HG03565 (cell line): ENCODE data around the gene GTF2F2.
"Not testable (repeated sequence)": the region's sequence is repeated elsewhere in the genome, so short reads cannot be mapped to it uniquely, and the experiment has no call there.

Experiments
- ATAC-seq: cut with Tn5 transposase; IDR thresholded peaks from one replicate; pipeline ENCODE4 v1.9.1; 2021; ENCODE audit warnings: mild to moderate bottlenecking, moderate library complexity; ENCODE audit not compliant: unreplicated experiment

Gene GTF2F2

GRCh38 chr13:45178349-45179162 is 58.2 kb downstream of the GTF2F2 start:
- no peak for ATAC-seq

DNA sequence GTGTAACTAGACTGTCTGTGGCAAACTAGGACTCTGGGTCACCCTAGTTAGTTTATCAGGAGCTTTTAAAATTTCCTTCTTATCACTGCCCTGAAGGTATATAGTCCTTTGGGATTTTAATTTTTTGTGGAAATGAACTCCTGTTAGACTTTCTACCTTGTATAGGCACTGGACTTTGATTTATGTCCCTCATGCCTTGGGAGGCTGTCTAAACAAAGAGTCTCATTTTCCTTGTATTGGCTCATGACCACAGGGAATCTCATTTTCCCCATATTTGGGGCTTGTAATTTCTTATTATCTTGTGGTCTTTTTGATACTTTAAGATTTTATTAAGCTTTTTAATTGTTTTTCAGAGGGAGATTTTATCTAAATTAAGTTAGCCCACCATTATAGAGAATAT is 59.1 kb downstream of the GTF2F2 start:
- ATAC-seq: no peak

GRCh38 chr13:45180303-45180702 is 60.0 kb downstream of the GTF2F2 start:
- no peak for ATAC-seq

GRCh38 chr13:45180713-45181601 is 60.6 kb downstream of the GTF2F2 start:
- ATAC-seq: no peak

DNA sequence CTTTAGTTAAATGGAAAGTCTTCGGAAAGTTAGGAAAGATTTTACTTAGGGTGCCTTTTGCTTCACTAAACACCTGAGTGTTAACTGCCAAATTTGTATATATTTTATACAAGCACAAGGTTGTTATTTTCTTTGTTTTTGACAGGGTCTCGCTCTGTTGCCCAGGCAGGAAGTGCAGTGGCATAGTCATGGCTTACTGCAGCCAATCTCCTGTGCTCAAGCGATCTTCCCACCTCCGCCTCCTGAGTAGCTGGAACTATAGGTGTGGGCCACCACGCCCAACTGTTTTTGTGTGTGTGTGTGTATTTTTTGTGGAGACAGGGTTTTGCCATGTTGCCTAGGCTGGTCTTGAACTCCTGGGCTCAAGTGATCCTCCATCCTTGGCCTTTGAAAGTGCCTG is 64.4 kb downstream of the GTF2F2 start:
- no peak for ATAC-seq

DNA sequence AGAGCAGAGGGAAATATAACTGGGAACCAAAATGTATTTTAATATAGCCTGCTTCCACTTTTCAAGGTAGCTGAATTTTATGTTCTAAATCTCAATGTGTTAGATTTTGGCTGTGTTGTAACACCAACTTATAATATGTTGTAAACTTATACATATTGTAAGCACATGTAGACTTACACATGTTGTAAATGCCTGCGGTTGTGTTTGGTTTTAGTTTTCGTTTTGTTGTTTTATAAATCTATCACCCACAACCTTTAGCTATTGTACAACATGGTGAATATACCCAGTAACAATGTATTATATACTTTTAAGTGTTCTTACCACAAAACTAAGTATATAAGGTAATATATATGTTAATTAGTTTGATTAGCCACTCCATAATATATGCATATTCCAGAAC is 65.0 kb downstream of the GTF2F2 start:
- ATAC-seq: no peak

- ATAC-seq: not testable (repeated sequence)
These were observed 68.8 kb downstream of the GTF2F2 start for GRCh38 chr13:45189077-45189476.

- not testable (repeated sequence) for ATAC-seq
These were observed 69.2 kb downstream of the GTF2F2 start for GRCh38 chr13:45189511-45189910.

GRCh38 chr13:45191874-45192273 is 71.6 kb downstream of the GTF2F2 start:
- no peak for ATAC-seq

DNA sequence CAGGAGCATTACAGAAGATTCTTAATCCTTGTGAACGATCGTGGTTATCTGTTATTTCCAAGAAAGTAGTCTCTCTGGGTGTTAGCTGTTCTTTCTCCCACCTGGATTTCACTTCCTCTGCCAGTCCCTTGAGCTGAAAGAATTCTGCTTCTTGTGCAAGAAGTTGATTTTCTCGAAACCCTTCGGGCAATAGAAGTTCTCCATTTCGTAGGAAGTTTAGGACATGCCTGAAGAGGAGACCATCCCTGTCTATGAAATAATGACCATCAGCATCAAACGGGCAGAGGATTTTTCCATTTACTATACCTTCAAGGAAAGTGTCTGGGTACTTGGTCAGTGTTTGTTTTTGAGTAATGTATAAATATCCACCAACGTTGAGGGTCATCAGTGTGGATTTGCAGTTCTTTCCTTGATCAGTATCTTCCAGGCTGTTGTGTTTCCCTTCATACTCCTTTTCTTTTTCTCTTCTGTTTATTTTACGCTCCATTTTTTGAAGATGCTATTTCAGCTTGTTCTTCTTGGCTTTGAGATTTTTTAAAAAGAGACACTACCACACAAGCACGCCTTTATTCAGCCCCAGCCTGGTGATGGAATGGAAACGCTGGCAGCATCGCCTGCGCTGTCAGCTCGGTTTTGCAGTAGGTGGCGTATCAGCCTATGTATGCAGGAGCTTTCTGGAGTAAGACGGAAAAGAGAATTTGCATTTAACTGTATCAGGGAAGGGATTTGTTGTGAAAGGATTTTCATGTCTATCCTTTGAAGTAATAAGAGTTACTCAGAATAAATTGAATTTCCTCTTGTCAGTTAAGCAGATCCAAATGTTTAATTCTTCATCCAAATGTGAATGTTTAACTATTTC is 74.0 kb downstream of the GTF2F2 start:
- no peak for ATAC-seq

- ATAC-seq: no peak
These were observed 75.1 kb downstream of the GTF2F2 start for GRCh38 chr13:45195421-45195820.

GRCh38 chr13:45196096-45196495 is 75.8 kb downstream of the GTF2F2 start:
- ATAC-seq: no peak

DNA sequence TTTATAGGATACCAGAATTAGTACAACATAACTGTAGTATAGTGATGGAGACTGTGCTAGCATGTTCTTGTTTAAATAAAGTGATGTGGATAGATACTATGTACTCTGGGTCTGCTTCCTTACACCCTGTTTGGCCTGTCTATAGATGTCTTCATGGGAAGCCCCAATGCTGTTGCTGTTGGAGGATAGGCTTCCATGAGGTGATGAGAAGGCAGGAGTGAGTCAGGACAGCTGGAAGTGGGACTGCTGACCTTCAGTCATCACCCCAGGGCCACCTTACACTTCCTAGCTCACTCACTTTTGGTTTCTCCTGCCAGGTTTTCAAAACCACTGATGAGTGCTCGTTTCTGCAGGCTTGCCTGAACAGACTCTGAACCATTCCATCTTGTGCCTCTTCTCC is 76.3 kb downstream of the GTF2F2 start:
- ATAC-seq: no peak

DNA sequence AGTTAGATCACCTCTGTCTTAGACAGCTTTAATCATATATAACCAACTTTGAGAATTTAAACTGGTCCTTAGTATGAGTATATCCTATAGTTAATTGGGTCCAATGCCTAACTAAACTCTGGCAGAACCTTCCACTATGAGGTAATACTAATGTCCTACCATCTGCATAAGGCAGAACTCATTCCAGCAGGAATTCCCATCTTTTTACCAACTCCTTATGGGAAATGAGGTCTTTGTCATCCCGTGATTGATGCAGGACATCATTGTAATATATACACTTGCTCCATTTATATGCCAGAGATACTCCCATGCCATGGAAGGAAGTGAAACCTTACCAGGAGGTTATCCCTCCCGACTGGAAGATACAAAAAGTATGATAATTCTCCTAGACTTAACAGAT is 77.7 kb downstream of the GTF2F2 start:
- ATAC-seq: no peak

- ATAC-seq: no peak
These were observed 78.6 kb downstream of the GTF2F2 start for GRCh38 chr13:45198924-45199323.

GRCh38 chr13:45199711-45200110 is 79.4 kb downstream of the GTF2F2 start:
- no peak for ATAC-seq

DNA sequence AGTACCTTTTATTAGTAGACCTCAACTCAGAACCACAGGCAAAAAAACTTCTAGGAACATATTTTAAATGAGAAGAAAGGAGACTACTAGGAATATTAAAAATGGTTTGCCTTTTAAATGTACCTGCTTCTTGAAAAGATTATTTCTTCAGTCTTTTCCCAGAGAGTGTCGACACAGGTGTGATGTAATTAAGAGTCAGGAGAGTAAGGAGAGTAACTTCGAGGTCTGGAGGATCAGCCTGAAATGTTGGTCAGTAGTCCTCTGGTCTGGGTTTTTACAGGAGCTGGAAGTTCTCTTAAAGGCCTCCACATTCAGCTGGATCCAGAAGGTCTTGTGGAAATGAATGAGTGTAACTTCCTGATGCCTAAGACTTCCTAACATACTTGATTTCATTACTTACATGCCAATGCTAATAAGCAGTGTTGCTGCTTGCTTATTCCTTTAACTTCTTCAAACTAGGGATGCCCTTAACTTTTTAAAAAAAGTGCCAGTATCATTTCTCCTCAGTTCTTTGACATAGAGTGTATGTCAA is 80.5 kb downstream of the GTF2F2 start, which contains the start of gene KCTD4:
Gene KCTD4 (minus strand): TSS at position 345 of the 532 bp plus-strand sequence. CDS start 6,478 bp downstream, outside the sequence.
- ATAC-seq: no peak

DNA sequence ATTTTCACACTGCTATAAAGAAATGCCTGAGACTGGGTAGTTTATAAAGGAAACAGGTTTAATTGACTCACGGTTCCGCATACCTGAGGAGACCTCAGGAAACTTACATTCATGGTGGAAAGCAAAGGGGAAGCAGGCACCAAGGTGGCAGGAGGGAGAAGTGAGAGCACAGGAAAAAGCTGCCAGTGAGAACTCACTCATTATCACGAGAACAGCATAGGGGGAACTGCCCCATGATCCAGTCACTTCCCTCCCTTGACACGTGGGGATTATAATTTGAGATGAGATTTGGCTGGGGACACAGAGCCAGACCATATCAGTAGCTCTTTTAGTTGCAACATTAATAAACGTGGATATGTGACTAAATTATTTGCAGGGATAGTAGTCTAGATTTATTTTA is 84.8 kb downstream of the GTF2F2 start:
- no peak for ATAC-seq

DNA sequence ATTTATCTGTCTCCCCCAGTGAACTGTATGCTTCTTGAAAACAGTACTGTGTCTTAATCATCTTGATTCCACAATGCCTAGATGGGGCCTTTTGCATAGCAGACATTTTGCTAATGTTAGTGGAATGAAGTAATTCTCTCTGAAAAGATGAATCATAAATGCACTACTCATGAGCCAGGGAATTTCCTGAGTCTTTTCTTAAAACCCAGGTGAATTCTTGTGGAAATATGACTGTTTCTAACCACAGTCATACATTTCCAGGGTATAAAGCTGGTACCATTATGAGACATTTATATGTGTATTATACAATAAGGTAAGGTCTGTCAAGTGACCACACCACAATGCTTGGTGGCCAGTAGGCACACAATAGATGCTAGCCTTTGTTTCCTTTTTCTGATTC is 86.0 kb downstream of the GTF2F2 start:
- ATAC-seq: peak; percentile 68

GRCh38 chr13:45207319-45207718 is 87.0 kb downstream of the GTF2F2 start:
- ATAC-seq: no peak

GRCh38 chr13:45208132-45208531 is 87.8 kb downstream of the GTF2F2 start:
- no peak for ATAC-seq
